HEK293 (cell line): ENCODE data around the gene HMGN4.

Experiments used
- CTCF ChIA-PET: fragments of 350-600 bp; formaldehyde crosslinking; extraction: SDS; loops from one replicate; lab custom pipeline; 2021; ENCODE audit warnings: antibody characterized with exemption; lab: Yijun Ruan, JAX
- POLR2A ChIA-PET: fragments of 300-600 bp; formaldehyde crosslinking; extraction: SDS; loops from one replicate; lab custom pipeline; 2020; ENCODE audit warnings: antibody characterized with exemption, inconsistent platforms; lab: Yijun Ruan, JAX
- H3K27ac ChIP-seq: fragments of 200-500 bp; sonication (Bioruptor generic); 2 replicates; pipeline ENCODE4 v1.5.1; 2014; ENCODE audit warnings: low read depth, low read length, control low read depth, inconsistent platforms; ENCODE audit errors: extremely low read depth
- H3K36me3 ChIP-seq, 2 experiments: fragments of 200-500 bp in 1 of 2; sonication (Bioruptor generic) in 1 of 2; 1 replicate in 1 of 2; 2 replicates in 1 of 2; pipeline ENCODE4 v1.5.1; 2014 to 2017; ENCODE audit warnings: inconsistent platforms in 2 of 2, low read length in 2 of 2; ENCODE audit not compliant: control insufficient read depth in 2 of 2, insufficient read depth in 1 of 2
- H3K4me1 ChIP-seq: fragments of 200-500 bp; sonication (Bioruptor generic); 2 replicates; pipeline ENCODE4 v1.5.1; 2014; ENCODE audit warnings: mild to moderate bottlenecking, low read length, inconsistent platforms; ENCODE audit not compliant: control insufficient read depth, insufficient read depth
- H3K4me3 ChIP-seq: 2 replicates; pipeline ENCODE4 v1.5.1; 2011; ENCODE audit warnings: low read depth, mild to moderate bottlenecking, control low read depth, low read length, moderate library complexity
- H3K9me3 ChIP-seq: fragments of 200-500 bp; sonication (Bioruptor generic); 2 replicates; pipeline ENCODE4 v1.5.1; 2014; ENCODE audit warnings: low read depth, low read length, inconsistent platforms; ENCODE audit not compliant: control insufficient read depth, insufficient read depth
- BCL11A ChIP-seq: fragments of 450-650 bp; formaldehyde crosslinking; IDR thresholded peaks from 2 replicates; pipeline ENCODE4 v1.5.1; 2016; ENCODE audit warnings: low read depth, missing biosample characterization, missing genetic modification characterization
- GLI4 ChIP-seq: fragments of 450-650 bp; formaldehyde crosslinking; IDR thresholded peaks from 2 replicates; pipeline ENCODE4 v1.5.1; 2016; ENCODE audit warnings: missing biosample characterization, missing genetic modification characterization
- GLIS2 ChIP-seq: fragments of 450-650 bp; formaldehyde crosslinking; IDR thresholded peaks from 2 replicates; pipeline ENCODE4 v1.5.1; 2016; ENCODE audit warnings: missing biosample characterization, missing genetic modification characterization
- HIC1 ChIP-seq: fragments of 450-650 bp; formaldehyde crosslinking; IDR thresholded peaks from 2 replicates; pipeline ENCODE4 v1.5.1; 2016; ENCODE audit warnings: missing biosample characterization, missing genetic modification characterization
- HOXD13 ChIP-seq: sonication (generic); formaldehyde crosslinking; IDR thresholded peaks from 2 replicates; pipeline ENCODE4 v1.8.0; 2022; ENCODE audit warnings: missing genetic modification reagents, borderline replicate concordance
- KLF10 ChIP-seq: fragments of 450-650 bp; IDR thresholded peaks from 2 replicates; pipeline ENCODE4 v1.5.1; 2018; ENCODE audit warnings: missing biosample characterization, mild to moderate bottlenecking, missing genetic modification characterization
- KLF17 ChIP-seq: fragments of 450-650 bp; formaldehyde crosslinking; IDR thresholded peaks from 2 replicates; pipeline ENCODE4 v1.5.1; 2016; ENCODE audit warnings: missing biosample characterization, missing genetic modification characterization
- OSR2 ChIP-seq: fragments of 450-650 bp; formaldehyde crosslinking; IDR thresholded peaks from 2 replicates; pipeline ENCODE4 v1.5.1; 2016; ENCODE audit warnings: missing biosample characterization, missing genetic modification characterization
- RBAK ChIP-seq: fragments of 450-650 bp; formaldehyde crosslinking; IDR thresholded peaks from 2 replicates; pipeline ENCODE4 v1.5.1; 2016; ENCODE audit warnings: missing biosample characterization, missing genetic modification characterization
- SP2 ChIP-seq: fragments of 450-650 bp; formaldehyde crosslinking; IDR thresholded peaks from 2 replicates; pipeline ENCODE4 v1.5.1; 2016; ENCODE audit warnings: missing biosample characterization, missing genetic modification characterization
- TRIM28 ChIP-seq: IDR thresholded peaks from 2 replicates; pipeline ENCODE4 v1.6.1; 2011; ENCODE audit warnings: low read length, control low read depth, borderline replicate concordance
- WT1 ChIP-seq: fragments of 450-650 bp; formaldehyde crosslinking; IDR thresholded peaks from 2 replicates; pipeline ENCODE4 v1.5.1; 2016; ENCODE audit warnings: missing biosample characterization, missing genetic modification characterization
- YY1 ChIP-seq: fragments of 450-650 bp; formaldehyde crosslinking; IDR thresholded peaks from 2 replicates; pipeline ENCODE4 v1.5.1; 2018; ENCODE audit warnings: missing biosample characterization, missing genetic modification characterization
- ZFHX2 ChIP-seq: fragments of 450-650 bp; formaldehyde crosslinking; conservative IDR thresholded peaks from 2 replicates; pipeline ENCODE4 v1.5.1; 2016; ENCODE audit warnings: missing biosample characterization, missing genetic modification characterization
- ZFP3 ChIP-seq: fragments of 450-650 bp; formaldehyde crosslinking; IDR thresholded peaks from 2 replicates; pipeline ENCODE4 v1.5.1; 2016; ENCODE audit warnings: low read depth, missing biosample characterization, missing genetic modification characterization
- ZFP41 ChIP-seq: fragments of 450-650 bp; formaldehyde crosslinking; IDR thresholded peaks from 2 replicates; pipeline ENCODE4 v1.5.1; 2016; ENCODE audit warnings: missing biosample characterization, missing genetic modification characterization, borderline replicate concordance
- ZNF146 ChIP-seq: fragments of 450-650 bp; formaldehyde crosslinking; IDR thresholded peaks from 2 replicates; pipeline ENCODE4 v1.5.1; 2016; ENCODE audit warnings: missing biosample characterization, missing genetic modification characterization
- ZNF155 ChIP-seq: fragments of 450-650 bp; formaldehyde crosslinking; IDR thresholded peaks from 2 replicates; pipeline ENCODE4 v1.5.1; 2016; ENCODE audit warnings: missing biosample characterization, missing genetic modification characterization
- ZNF202 ChIP-seq: fragments of 450-650 bp; formaldehyde crosslinking; IDR thresholded peaks from 2 replicates; pipeline ENCODE4 v1.5.1; 2016; ENCODE audit warnings: missing biosample characterization, missing genetic modification characterization, borderline replicate concordance
- ZNF366 ChIP-seq: fragments of 450-650 bp; formaldehyde crosslinking; conservative IDR thresholded peaks from 2 replicates; pipeline ENCODE4 v1.5.1; 2016; ENCODE audit warnings: missing biosample characterization, missing genetic modification characterization
- ZNF423 ChIP-seq: fragments of 450-650 bp; formaldehyde crosslinking; IDR thresholded peaks from 2 replicates; pipeline ENCODE4 v1.5.1; 2016; ENCODE audit warnings: missing biosample characterization, missing genetic modification characterization
- ZNF488 ChIP-seq: fragments of 450-650 bp; formaldehyde crosslinking; IDR thresholded peaks from 2 replicates; pipeline ENCODE4 v1.5.1; 2016; ENCODE audit warnings: missing biosample characterization, missing genetic modification characterization
- ZNF544 ChIP-seq: fragments of 450-650 bp; formaldehyde crosslinking; IDR thresholded peaks from 2 replicates; pipeline ENCODE4 v1.5.0; 2017; ENCODE audit warnings: missing biosample characterization, missing genetic modification characterization
- ZNF629 ChIP-seq: fragments of 450-650 bp; formaldehyde crosslinking; IDR thresholded peaks from 2 replicates; pipeline ENCODE4 v1.5.1; 2017; ENCODE audit warnings: missing biosample characterization, missing genetic modification characterization
- ZNF645 ChIP-seq: fragments of 450-650 bp; formaldehyde crosslinking; IDR thresholded peaks from 2 replicates; pipeline ENCODE4; 2016; ENCODE audit warnings: missing biosample characterization, missing genetic modification characterization
- ZNF658 ChIP-seq: fragments of 450-650 bp; formaldehyde crosslinking; IDR thresholded peaks from 2 replicates; pipeline ENCODE4; 2016; ENCODE audit warnings: missing biosample characterization, missing genetic modification characterization
- ZNF660 ChIP-seq: fragments of 450-650 bp; IDR thresholded peaks from 2 replicates; pipeline ENCODE4 v1.5.1; 2018; ENCODE audit warnings: missing biosample characterization, mild to moderate bottlenecking, missing genetic modification characterization
- ZNF677 ChIP-seq: fragments of 450-650 bp; IDR thresholded peaks from 2 replicates; pipeline ENCODE4 v1.5.0; 2018; ENCODE audit warnings: missing biosample characterization, mild to moderate bottlenecking, missing genetic modification characterization, moderate library complexity
- ZNF791 ChIP-seq: fragments of 450-650 bp; formaldehyde crosslinking; IDR thresholded peaks from 2 replicates; pipeline ENCODE4 v1.5.1; 2016; ENCODE audit warnings: missing biosample characterization, missing genetic modification characterization
- ZSCAN23 ChIP-seq: fragments of 450-650 bp; formaldehyde crosslinking; IDR thresholded peaks from 2 replicates; pipeline ENCODE4 v1.5.1; 2016; ENCODE audit warnings: missing biosample characterization, missing genetic modification characterization
- ZSCAN5A ChIP-seq: fragments of 450-650 bp; formaldehyde crosslinking; IDR thresholded peaks from 2 replicates; pipeline ENCODE4 v1.5.1; 2016; ENCODE audit warnings: missing biosample characterization, missing genetic modification characterization

HMGN4 gene

GRCh38 chr6:26556263-26557070, 18.3 kb downstream of the HMGN4 start (continued):
- TF ChIP-seq HIC1 (tag by site-specific recombination) (0 out of 2 replicates have a peak, but pooled peaks have one; percentile 20), ZNF645 (tag by site-specific recombination) (no peak), WT1 (tag by site-specific recombination) (no peak), ZSCAN23 (tag by site-specific recombination) (peak; percentile 75), ZNF366 (tag by site-specific recombination) (peak; percentile 100), ZNF658 (tag by site-specific recombination) (no peak), ZFP3 (no peak), ZNF155 (tag by site-specific recombination) (no peak), ZFP41 (tag by site-specific recombination) (no peak), ZNF629 (tag by site-specific recombination) (peak; percentile 83), ZNF660 (tag by site-specific recombination) (peak; percentile 99), ZNF488 (no peak), ZNF677 (tag by site-specific recombination) (no peak), OSR2 (no peak), ZNF423 (tag by site-specific recombination) (no peak), KLF10 (peak; percentile 79), ZNF146 (tag by site-specific recombination) (no peak), GLI4 (tag by site-specific recombination) (no peak), BCL11A (tag by site-specific recombination) (peak; percentile 91), HOXD13 (no peak), YY1 (tag by site-specific recombination) (0 out of 2 replicates have a peak, but pooled peaks have one; percentile 43)

- POLR2A ChIA-PET, result no interaction called here
- no peaks in the 10 kb centered on the region for H3K9me3 ChIP-seq
- no peaks in the 10 kb centered on the region for H3K4me1 ChIP-seq
- no peak overlapping the region for H3K27ac ChIP-seq
- CTCF ChIA-PET, result interaction anchor here (0.7 to 1.0 kb wide), 4 partner anchors 154 to 240 kb away, joined by 3 to 4 read pairs (median 3); no protein-coding TSS in a partner anchor
- H3K36me3 ChIP-seq, result no peaks in the 10 kb centered on the region
- no peak overlapping the region for H3K4me3 ChIP-seq
- TF ChIP-seq ZFHX2 (no peak), RBAK (tag by site-specific recombination) (no peak), ZSCAN5A (no peak), GLIS2 (no peak), ZNF202 (tag by site-specific recombination) (no peak), SP2 (no peak), ZNF366 (tag by site-specific recombination) (no peak), KLF17 (tag by site-specific recombination) (no peak), ZNF544 (tag by site-specific recombination) (no peak), TRIM28 (no peak), ZNF791 (tag by site-specific recombination) (no peak)
These were observed 23.6 kb downstream of the HMGN4 start for GRCh38 chr6:26561533-26562466.
